ENCODE data around the gene RPUSD4. TPM values are rescaled to one million over a fixed set of nuclear protein-coding genes. Genes with fewer than 3 reads are reported as not detected.

The RPUSD4 gene
- 18.0 and 24.0 TPM in 2 replicates for polyA plus RNA-seq (2012; rRNA removed)
- polyA plus RNA-seq (2012; cell fraction: cytosol; rRNA removed): 12.9 and 17.6 TPM in 2 replicates
- polyA plus RNA-seq (2012; cell fraction: nucleus; rRNA removed): 63.3 and 70.9 TPM in 2 replicates

- Histone ChIP-seq H3K79me2 (ENCODE audit: insufficient read depth) (peaks cover 70% of the 10 kb centered on the region), H3K9ac (peak within 1 kb of the TSS; percentile 85), H3K4me1 (ENCODE audit: control insufficient read depth in 1 of 2, insufficient read depth in 2 of 2, low read depth in 1 of 2, low read length in 1 of 2) (peaks cover 9 to 11% of the 10 kb centered on the region in 2 experiments), H3F3A (replicated peaks; ENCODE audit: insufficient read depth) (peaks cover 4% of the 10 kb centered on the region), H3K27me3 (ENCODE audit: insufficient read depth) (no peaks in the 10 kb centered on the region), H3K9me2 (no peaks in the 10 kb centered on the region), H3K36me3 (replicated peaks in 1 of 2; ENCODE audit: control insufficient read depth in 1 of 2, insufficient read depth in 2 of 2, low read length in 1 of 2) (peaks cover 26 to 29% of the 10 kb centered on the region in 2 experiments), H3K9me3 (no peaks in the 10 kb centered on the region), H4K20me1 (ENCODE audit: insufficient read depth) (0 out of 2 replicates have a peak, but pooled peaks cover 3% of the 10 kb centered on the region), H3K4me2 (peak within 1 kb of the TSS; percentile 99), H3K27ac (ENCODE audit: low read depth in 2 of 2, low read length in 1 of 2) (peak within 1 kb of the TSS; percentile 62 to 70; a peak in 3 of 4 replicates), H2AFZ (ENCODE audit: low read depth) (peak within 1 kb of the TSS; percentile 98), H3K4me3 (ENCODE audit: low read depth in 2 of 2, low read length in 1 of 2) (peak within 1 kb of the TSS; percentile 82 to 96)
- under 1% methylated on average over 44 of the region's 62 CpGs for WGBS (ENCODE audit: low lambda C conversion rate)
- TF ChIP-seq POLR2AphosphoS5 (IDR thresholded peaks at IDR 0.05; ENCODE audit: low read depth, low read length) (peak; percentile 96), NFIC (IDR thresholded peaks at IDR 0.05; ENCODE audit: borderline replicate concordance) (no peak), GABPA (IDR thresholded peaks at IDR 0.05; ENCODE audit: low read depth) (peak; percentile 53), MXI1 (IDR thresholded peaks at IDR 0.05; ENCODE audit: low read depth, low read length) (peak; percentile 99), RCOR1 (IDR thresholded peaks at IDR 0.05; ENCODE audit: low read length) (peak; percentile 65; the same call in 1 of the 2 replicates), CTCF (IDR thresholded peaks at IDR 0.05) (no peak), IRF3 (IDR thresholded peaks at IDR 0.05; ENCODE audit: low read depth, low read length) (peak; percentile 9; the same call in 1 of the 2 replicates), TAF1 (IDR thresholded peaks at IDR 0.05; ENCODE audit: borderline replicate concordance, low read depth, low read length) (peak; percentile 97), MAX (IDR thresholded peaks at IDR 0.05; ENCODE audit: low read depth) (peak; percentile 98), YY1 (IDR thresholded peaks at IDR 0.05; ENCODE audit: low read depth) (peak; percentile 99), RAD21 (IDR thresholded peaks at IDR 0.05; ENCODE audit: low read length) (no peak), NRF1 (IDR thresholded peaks at IDR 0.05; ENCODE audit: low read depth, low read length) (peak; percentile 94), USF1 (IDR thresholded peaks at IDR 0.05; ENCODE audit: borderline replicate concordance, low read depth) (peak; percentile 100), FOSL2 (IDR thresholded peaks at IDR 0.05; ENCODE audit: borderline replicate concordance, low read depth) (no peak), EP300 (IDR thresholded peaks at IDR 0.05; ENCODE audit: borderline replicate concordance in 1 of 2, low read depth in 1 of 2, low read length in 1 of 2) (no peak), MEF2A (IDR thresholded peaks at IDR 0.05; ENCODE audit: borderline replicate concordance, low read depth) (no peak), ZBTB33 (IDR thresholded peaks at IDR 0.05; ENCODE audit: borderline replicate concordance, low read depth) (no peak), SIN3A (IDR thresholded peaks at IDR 0.05; ENCODE audit: borderline replicate concordance, low read depth, low read length) (peak; percentile 92; the same call in 1 of the 2 replicates), USF2 (IDR thresholded peaks at IDR 0.05; ENCODE audit: borderline replicate concordance, low read depth, low read length) (peak; percentile 100), TCF12 (IDR thresholded peaks at IDR 0.05) (no peak)
- DNase-seq: peak; percentile 99
- ChIA-PET CTCF (interaction anchor here (1.0 to 1.7 kb wide), 2 partner anchors 269 to 294 kb away, joined by 3 read pairs; no protein-coding TSS in a partner anchor), POLR2A (interaction anchor here (0.6 to 1.5 kb wide), 4 partner anchors 19 to 98 kb away, joined by 3 to 5 read pairs (median 3); no protein-coding TSS in a partner anchor)
Measured at GRCh38 chr11:126211236-126212088, at the start of gene RPUSD4, which contains the start of gene FAM118B. RPUSD4 (minus strand) TSS chr11:126211650; CDS start chr11:126211638, 12 bp downstream. FAM118B (plus strand) TSS chr11:126211782; CDS start chr11:126235002, 23,220 bp downstream.

All from SK-N-SH (cell line).